Stimulated activated CD8-positive, alpha-beta memory T cell treated with anti-CD3 and anti-CD28 coated beads, Interleukin-15, amount 100 ng/mL, for 48 hours (primary cell): ENCODE data around the gene C1orf94.

Source experiments
- DNase-seq, 2 donors: peaks; one replicate each; pipeline ENCODE4 v3.0.0-alpha.2; 2020; ENCODE audit warnings: low read depth in 2 of 2

The C1orf94 gene, protein sequence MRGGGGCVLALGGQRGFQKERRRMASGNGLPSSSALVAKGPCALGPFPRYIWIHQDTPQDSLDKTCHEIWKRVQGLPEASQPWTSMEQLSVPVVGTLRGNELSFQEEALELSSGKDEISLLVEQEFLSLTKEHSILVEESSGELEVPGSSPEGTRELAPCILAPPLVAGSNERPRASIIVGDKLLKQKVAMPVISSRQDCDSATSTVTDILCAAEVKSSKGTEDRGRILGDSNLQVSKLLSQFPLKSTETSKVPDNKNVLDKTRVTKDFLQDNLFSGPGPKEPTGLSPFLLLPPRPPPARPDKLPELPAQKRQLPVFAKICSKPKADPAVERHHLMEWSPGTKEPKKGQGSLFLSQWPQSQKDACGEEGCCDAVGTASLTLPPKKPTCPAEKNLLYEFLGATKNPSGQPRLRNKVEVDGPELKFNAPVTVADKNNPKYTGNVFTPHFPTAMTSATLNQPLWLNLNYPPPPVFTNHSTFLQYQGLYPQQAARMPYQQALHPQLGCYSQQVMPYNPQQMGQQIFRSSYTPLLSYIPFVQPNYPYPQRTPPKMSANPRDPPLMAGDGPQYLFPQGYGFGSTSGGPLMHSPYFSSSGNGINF

GRCh38 chr1:34176830-34177603 lies at the start of gene C1orf94:
C1orf94 (plus strand) TSS chr1:34176907; CDS start chr1:34177790, 883 bp downstream.
- DNase-seq, result no peak

- DNase-seq, result no peak
Measured at GRCh38 chr1:34127006-34128000, 49.4 kb upstream of the C1orf94 start.

- no peak for DNase-seq
Measured at GRCh38 chr1:34128186-34128889, 48.4 kb upstream of the C1orf94 start.

- no peak for DNase-seq
Measured at GRCh38 chr1:34129630-34130029, 47.1 kb upstream of the C1orf94 start.

- no peak for DNase-seq
Measured at GRCh38 chr1:34130306-34130705, 46.4 kb upstream of the C1orf94 start.

- no peak for DNase-seq
Measured at GRCh38 chr1:34131396-34132160, 45.1 kb upstream of the C1orf94 start.

GRCh38 chr1:34132161-34132420 lies 44.6 kb upstream of the C1orf94 start:
- DNase-seq, result no peak

DNA sequence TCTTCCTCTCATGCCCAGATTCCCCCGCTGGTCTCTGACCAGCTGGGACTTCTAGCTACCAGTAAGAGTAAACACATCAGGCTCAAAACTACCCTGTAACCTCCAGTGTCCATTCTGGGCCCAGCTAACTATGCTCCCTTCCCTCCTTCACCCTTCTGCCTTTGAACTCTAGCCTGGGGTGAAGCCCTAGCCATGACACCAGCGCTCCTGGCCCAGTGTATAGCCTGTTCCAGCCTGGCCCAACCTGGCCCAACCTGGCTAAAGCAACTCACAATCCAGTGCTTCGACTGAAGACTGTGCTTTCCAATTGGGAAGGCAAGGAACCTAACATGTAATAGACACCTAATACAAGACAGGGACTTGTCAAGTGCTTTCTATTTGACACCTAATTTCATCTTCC lies 39.3 kb upstream of the C1orf94 start:
- DNase-seq, result no peak

DNA sequence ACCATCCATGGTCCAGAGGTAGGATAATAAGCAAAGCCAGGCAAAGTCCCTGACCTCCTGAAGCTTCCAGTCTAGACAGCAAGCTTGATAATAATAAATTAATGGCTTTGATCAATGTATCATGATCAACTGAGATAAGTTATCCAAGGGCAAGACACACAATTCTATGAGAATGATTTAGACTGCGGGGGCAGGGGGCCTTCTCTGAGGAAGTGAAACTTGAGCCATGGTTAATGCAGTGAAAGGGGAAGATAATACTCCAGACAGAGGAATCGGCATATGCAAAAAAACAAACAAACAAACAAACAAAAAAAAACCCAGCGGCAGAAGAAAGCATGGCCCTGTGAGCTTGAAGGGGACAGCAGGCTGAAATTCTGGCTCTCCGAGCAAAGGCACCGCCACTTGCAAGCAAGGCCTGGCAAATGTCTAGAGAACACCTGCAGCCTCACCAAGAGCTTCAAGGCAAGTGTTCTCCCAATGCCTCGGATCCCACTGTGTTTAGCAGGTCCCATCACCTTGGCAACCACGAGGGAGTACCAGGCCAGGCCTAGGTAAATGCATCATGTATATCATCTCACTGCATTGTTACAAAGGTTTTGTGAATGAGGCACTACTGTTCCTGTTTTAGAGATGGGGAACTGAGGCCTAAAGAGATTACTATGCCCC lies 36.6 kb upstream of the C1orf94 start:
- no peak for DNase-seq

DNA sequence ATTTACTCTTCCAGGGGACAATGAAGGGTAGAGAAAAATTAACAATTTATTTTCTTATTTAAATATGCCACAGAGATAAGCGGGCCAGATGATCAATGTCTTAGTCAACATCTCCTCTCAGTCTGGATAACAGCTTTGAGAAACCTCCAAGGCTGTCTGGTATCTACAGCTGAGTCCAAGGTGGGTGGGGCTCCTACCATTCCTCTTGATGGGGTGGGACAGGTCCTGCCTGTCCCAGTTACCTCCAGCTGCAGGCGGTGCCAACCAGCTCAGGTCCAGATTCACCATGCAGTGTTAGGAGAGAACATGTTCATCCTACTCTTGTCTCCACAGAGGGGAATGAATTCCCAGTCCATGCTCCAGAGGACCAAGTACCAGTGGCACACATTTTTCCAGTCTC lies 32.7 kb upstream of the C1orf94 start:
- no peak for DNase-seq

DNA sequence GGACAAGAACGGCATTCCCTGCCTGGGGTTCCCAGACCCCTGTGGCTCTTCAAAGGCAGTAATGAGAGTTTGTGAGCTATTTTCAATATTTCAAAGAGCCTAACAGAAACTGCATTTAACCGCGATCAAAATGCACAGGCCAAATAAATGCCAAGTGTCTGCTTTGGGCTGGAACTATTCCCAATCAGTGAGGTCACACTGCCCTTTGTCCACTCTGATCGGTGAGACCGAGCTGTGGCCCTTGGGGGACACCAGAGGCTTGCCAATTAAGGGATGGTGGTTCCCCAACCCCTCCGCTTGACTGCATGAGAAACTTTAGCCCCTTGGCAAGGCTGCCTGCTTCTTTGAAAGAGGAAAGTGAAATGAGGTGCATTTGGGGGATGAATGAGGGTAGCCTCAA lies 31.9 kb upstream of the C1orf94 start:
- DNase-seq, result no peak

DNA sequence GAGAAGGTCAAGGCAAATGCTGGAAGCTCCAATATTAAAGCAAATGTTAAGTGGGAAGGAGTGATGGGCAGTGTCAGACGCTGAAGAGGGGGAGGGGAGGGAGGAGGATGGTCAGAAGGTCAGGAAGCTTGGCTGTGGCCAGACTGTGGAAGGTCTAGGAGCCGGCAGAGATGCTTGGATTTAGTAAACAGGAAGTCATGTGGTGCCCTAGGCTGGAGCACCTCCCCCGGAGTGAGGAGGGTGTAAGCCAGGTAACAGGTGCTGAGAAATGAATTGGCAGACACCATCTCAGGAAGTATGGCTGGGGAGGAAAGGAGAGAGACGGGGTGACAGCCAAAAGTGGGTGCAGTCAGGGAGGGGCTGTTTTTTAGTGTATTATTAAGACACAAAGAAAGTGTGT lies 29.4 kb upstream of the C1orf94 start:
- no peak for DNase-seq

DNA sequence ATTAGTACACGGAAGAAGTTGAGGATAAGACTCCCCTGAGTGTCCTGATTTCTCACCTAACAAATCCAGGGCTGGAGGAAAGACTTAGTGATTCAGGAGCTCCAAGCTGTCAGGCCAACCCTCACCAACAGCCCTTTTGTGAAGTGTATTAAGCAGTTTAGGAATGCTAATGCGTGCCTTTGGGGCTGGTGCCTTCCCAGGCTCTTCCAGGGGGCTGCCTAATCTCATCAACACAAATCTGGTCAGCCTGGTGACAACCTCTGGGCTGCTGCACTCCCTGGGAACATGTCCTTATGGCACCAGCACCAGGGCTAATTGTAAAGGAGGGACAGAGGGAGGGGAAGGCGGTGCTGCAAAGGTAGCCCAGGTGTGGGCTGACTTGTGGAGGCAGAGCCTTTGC lies 27.2 kb upstream of the C1orf94 start:
- no peak for DNase-seq

GRCh38 chr1:34153246-34153645 lies 23.5 kb upstream of the C1orf94 start:
- DNase-seq, result no peak

DNA sequence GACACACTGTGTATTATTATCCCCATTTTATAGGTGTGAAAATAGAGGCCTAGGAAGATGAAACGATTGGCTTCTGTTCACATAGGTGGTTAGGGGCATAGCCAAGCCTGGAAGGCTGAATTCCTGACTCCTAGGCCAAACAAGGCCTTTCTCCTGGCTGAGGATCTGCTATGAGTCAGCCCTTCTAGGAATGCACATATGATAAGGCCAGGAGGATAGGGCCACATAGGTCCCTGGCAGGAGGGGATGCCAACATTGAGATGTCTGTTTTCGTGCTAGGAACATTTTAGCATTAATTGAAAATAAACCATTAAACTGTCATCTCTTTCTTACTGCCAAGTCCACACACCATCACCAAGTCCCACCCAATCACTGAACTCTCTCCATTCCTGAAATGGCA lies 20.8 kb upstream of the C1orf94 start:
- no peak for DNase-seq

GRCh38 chr1:34156739-34157138 lies 20.0 kb upstream of the C1orf94 start:
- no peak for DNase-seq

- DNase-seq, result peak; percentile 15 to 19
Measured at GRCh38 chr1:34162852-34163766, 13.6 kb upstream of the C1orf94 start.
